SK-N-SH treated with all-trans-retinoic acid at 6 μM for 48 hours (cell line): ENCODE results near the gene C10orf143.

ENCODE experiments used
- ATAC-seq: fragments of 200-7000 bp; cut with Tn5 transposase; 3 replicates; pipeline ENCODE4 v1.9.1; 2020; ENCODE audit warnings: mild to moderate bottlenecking, moderate library complexity
- ARNTL ChIP-seq: fragments of 450-650 bp; formaldehyde crosslinking; IDR thresholded peaks from 2 replicates; pipeline ENCODE4 v1.5.0; 2020; ENCODE audit warnings: low read depth, mild to moderate bottlenecking, moderate library complexity, borderline replicate concordance
- BACH2 ChIP-seq: fragments of 250-450 bp; sonication (Bioruptor Pico); IDR thresholded peaks from 2 replicates; pipeline ENCODE4 v1.9.0; 2021; ENCODE audit warnings: mild to moderate bottlenecking, borderline replicate concordance
- CSDC2 ChIP-seq: fragments of 250-450 bp; sonication (Bioruptor Pico); IDR thresholded peaks from 2 replicates; pipeline ENCODE4 v1.5.0; 2020; ENCODE audit warnings: mild to moderate bottlenecking, moderate library complexity
- CSRNP3 ChIP-seq: fragments of 250-450 bp; sonication (Bioruptor Pico); IDR thresholded peaks from 2 replicates; pipeline ENCODE4 v1.5.1; 2021; ENCODE audit warnings: mild to moderate bottlenecking, moderate library complexity
- ESRRG ChIP-seq: fragments of 250-450 bp; sonication (Bioruptor Pico); IDR thresholded peaks from 2 replicates; pipeline ENCODE4 v1.6.1; 2021; ENCODE audit warnings: mild to moderate bottlenecking
- GLIS3 ChIP-seq: fragments of 250-450 bp; sonication (Bioruptor Pico); IDR thresholded peaks from 2 replicates; pipeline ENCODE4 v1.5.0; 2020; ENCODE audit warnings: mild to moderate bottlenecking, moderate library complexity
- ISL1 ChIP-seq: fragments of 250-450 bp; sonication (Bioruptor Pico); IDR thresholded peaks from 2 replicates; pipeline ENCODE4 v2.1.2; 2022; ENCODE audit warnings: mild to moderate bottlenecking, moderate library complexity
- OSR1 ChIP-seq: fragments of 250-450 bp; sonication (Bioruptor Pico); IDR thresholded peaks from 2 replicates; pipeline ENCODE4 v1.8.0; 2022; ENCODE audit warnings: moderate library complexity, mild to moderate bottlenecking, inconsistent platforms
- PATZ1 ChIP-seq: fragments of 250-450 bp; sonication (Bioruptor Pico); IDR thresholded peaks from 2 replicates; pipeline ENCODE4 v1.8.0; 2020; ENCODE audit warnings: mild to moderate bottlenecking, moderate library complexity, borderline replicate concordance
- PPARA ChIP-seq: fragments of 250-450 bp; sonication (Bioruptor Pico); IDR thresholded peaks from 2 replicates; pipeline ENCODE4 v1.5.0; 2020; ENCODE audit warnings: mild to moderate bottlenecking, borderline replicate concordance
- RARB ChIP-seq: fragments of 250-450 bp; sonication (Bioruptor Pico); IDR thresholded peaks from 2 replicates; pipeline ENCODE4 v1.8.0; 2021; ENCODE audit warnings: mild to moderate bottlenecking, moderate library complexity
- SNAI2 ChIP-seq: fragments of 250-450 bp; sonication (Bioruptor Pico); IDR thresholded peaks from 2 replicates; pipeline ENCODE4 v1.5.0; 2020; ENCODE audit warnings: mild to moderate bottlenecking, moderate library complexity
- TCF4 ChIP-seq: fragments of 250-450 bp; sonication (Bioruptor Pico); IDR thresholded peaks from 2 replicates; pipeline ENCODE4 v1.8.0; 2021; ENCODE audit warnings: mild to moderate bottlenecking, moderate library complexity, borderline replicate concordance
- TOX ChIP-seq: fragments of 250-450 bp; sonication (Bioruptor Pico); IDR thresholded peaks from 2 replicates; pipeline ENCODE4 v1.8.0; 2021; ENCODE audit warnings: mild to moderate bottlenecking, moderate library complexity, borderline replicate concordance
- ZC3H10 ChIP-seq: fragments of 250-450 bp; sonication (Bioruptor Pico); IDR thresholded peaks from 2 replicates; pipeline ENCODE4 v1.5.1; 2021; ENCODE audit warnings: mild to moderate bottlenecking, moderate library complexity
- ZFP3 ChIP-seq: fragments of 250-450 bp; sonication (Bioruptor Pico); IDR thresholded peaks from 2 replicates; pipeline ENCODE4 v1.5.0; 2020; ENCODE audit warnings: mild to moderate bottlenecking, moderate library complexity
- ZFP30 ChIP-seq: fragments of 450-650 bp; formaldehyde crosslinking; IDR thresholded peaks from 2 replicates; pipeline ENCODE4 v1.5.0; 2022; ENCODE audit warnings: mild to moderate bottlenecking, moderate library complexity
- ZNF565 ChIP-seq: fragments of 450-650 bp; formaldehyde crosslinking; conservative IDR thresholded peaks from 2 replicates; pipeline ENCODE4 v1.5.0; 2020; ENCODE audit warnings: low read depth, mild to moderate bottlenecking, moderate library complexity
- ZNF70 ChIP-seq: fragments of 450-650 bp; formaldehyde crosslinking; IDR thresholded peaks from 2 replicates; pipeline ENCODE4 v1.5.0; 2020; ENCODE audit warnings: mild to moderate bottlenecking, moderate library complexity
- ZNF8 ChIP-seq: fragments of 450-650 bp; formaldehyde crosslinking; IDR thresholded peaks from 2 replicates; pipeline ENCODE4 v1.5.0; 2020; ENCODE audit warnings: mild to moderate bottlenecking, moderate library complexity
- TF ChIP-seq, protein P1 (sequence below): fragments of 250-450 bp; sonication (Bioruptor Pico); IDR thresholded peaks from 2 replicates; pipeline ENCODE4 v1.5.0; 2020; ENCODE audit warnings: mild to moderate bottlenecking, moderate library complexity

The C10orf143 gene

DNA sequence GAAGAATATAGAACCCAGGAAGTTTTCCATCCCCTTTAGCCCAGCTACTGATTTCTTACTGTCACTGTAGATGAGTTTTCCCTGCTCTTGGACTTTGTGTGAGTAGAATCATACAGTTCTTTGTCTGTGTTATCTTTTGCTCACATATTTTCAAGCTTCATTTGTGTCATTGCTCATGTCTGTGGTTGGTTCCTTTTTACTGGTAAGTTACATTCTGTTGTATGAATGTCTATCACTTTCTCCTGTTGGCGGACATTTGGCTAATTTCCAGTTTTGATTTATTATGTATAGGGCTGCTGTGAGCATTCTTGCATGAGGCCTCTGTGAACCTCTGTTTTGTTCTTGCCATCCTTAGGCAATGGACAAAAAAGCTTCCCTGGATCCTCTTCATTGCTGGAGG lies 30.8 kb upstream of the C10orf143 start:
- no peak for ATAC-seq
- TF ChIP-seq ESRRG (CRISPR knock-in tag) (no peak), BACH2 (CRISPR knock-in tag) (no peak)

DNA sequence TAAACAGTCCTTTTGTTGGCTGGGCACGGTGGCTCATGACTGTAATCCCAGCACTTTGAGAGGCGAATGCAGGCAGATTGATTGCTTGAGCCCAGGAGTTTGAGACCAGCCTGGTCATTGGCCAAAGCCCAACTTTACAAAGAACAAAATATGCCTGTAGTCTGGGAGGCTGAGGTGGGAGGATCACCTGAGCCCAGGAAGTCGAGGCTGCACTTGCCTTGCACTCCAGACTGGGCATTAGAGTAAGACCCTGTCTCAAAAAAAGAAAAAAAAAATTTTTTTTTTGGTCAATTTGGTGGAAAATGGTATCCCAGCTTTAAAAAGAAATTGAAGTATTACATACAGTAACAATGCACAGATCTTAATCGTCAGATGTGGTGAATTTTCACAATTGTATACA lies 30.4 kb upstream of the C10orf143 start:
- no peak for ATAC-seq
- TF ChIP-seq TOX (CRISPR knock-in tag) (no peak), ZNF565 (no peak), ARNTL (CRISPR knock-in tag) (no peak), ESRRG (CRISPR knock-in tag) (no peak), PPARA (CRISPR knock-in tag) (no peak), ZNF8 (no peak), TCF4 (CRISPR knock-in tag) (no peak), ZFP3 (CRISPR knock-in tag) (no peak), BACH2 (CRISPR knock-in tag) (no peak), ZC3H10 (CRISPR knock-in tag) (no peak), RARB (CRISPR knock-in tag) (no peak), GLIS3 (no peak), ZNF70 (CRISPR knock-in tag) (no peak), CSDC2 (no peak)
- TF ChIP-seq, protein P1, sequence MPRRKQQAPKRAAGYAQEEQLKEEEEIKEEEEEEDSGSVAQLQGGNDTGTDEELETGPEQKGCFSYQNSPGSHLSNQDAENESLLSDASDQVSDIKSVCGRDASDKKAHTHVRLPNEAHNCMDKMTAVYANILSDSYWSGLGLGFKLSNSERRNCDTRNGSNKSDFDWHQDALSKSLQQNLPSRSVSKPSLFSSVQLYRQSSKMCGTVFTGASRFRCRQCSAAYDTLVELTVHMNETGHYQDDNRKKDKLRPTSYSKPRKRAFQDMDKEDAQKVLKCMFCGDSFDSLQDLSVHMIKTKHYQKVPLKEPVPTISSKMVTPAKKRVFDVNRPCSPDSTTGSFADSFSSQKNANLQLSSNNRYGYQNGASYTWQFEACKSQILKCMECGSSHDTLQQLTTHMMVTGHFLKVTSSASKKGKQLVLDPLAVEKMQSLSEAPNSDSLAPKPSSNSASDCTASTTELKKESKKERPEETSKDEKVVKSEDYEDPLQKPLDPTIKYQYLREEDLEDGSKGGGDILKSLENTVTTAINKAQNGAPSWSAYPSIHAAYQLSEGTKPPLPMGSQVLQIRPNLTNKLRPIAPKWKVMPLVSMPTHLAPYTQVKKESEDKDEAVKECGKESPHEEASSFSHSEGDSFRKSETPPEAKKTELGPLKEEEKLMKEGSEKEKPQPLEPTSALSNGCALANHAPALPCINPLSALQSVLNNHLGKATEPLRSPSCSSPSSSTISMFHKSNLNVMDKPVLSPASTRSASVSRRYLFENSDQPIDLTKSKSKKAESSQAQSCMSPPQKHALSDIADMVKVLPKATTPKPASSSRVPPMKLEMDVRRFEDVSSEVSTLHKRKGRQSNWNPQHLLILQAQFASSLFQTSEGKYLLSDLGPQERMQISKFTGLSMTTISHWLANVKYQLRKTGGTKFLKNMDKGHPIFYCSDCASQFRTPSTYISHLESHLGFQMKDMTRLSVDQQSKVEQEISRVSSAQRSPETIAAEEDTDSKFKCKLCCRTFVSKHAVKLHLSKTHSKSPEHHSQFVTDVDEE (CRISPR knock-in tag) = no peak

- no peak for TF ChIP-seq TCF4 (CRISPR knock-in tag)
- TF ChIP-seq ZC3H10 (CRISPR knock-in tag) = no peak
- TF ChIP-seq ZNF565 = no peak
- no peak for TF ChIP-seq ZNF70 (CRISPR knock-in tag)
- no peak for TF ChIP-seq PPARA (CRISPR knock-in tag)
- TF ChIP-seq ISL1 (CRISPR knock-in tag) = no peak
- no peak for TF ChIP-seq SNAI2 (CRISPR knock-in tag)
- TF ChIP-seq ESRRG (CRISPR knock-in tag) = no peak
- TF ChIP-seq BACH2 (CRISPR knock-in tag) = no peak
- TF ChIP-seq ZFP3 (CRISPR knock-in tag) = no peak
- no peak for TF ChIP-seq PATZ1
- ATAC-seq = no peak
Observed at GRCh38 chr10:130140425-130140824, 29.8 kb upstream of the C10orf143 start.

DNA sequence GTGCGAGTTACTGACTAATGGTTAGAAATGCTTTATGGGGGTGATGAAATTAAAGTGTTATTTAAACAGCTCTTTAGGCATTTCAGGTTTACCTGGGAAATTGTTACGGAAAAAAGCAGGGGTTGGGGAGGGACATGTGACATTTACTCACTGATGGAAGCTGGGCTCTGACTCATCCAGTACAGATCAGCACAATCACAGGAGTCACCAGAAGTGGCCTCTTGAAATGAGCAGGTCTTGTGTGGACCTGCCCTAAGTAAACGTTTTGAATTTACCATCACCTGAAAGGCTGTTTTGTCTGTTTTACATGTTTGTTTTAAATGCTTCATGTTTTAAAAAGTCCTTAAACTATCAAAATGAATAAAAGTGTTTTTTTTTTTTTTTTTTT lies 27.8 kb upstream of the C10orf143 start:
- no peak for TF ChIP-seq ZC3H10 (CRISPR knock-in tag)
- TF ChIP-seq ZNF565 = no peak
- TF ChIP-seq RARB (CRISPR knock-in tag) = no peak
- TF ChIP-seq ZFP30 (CRISPR knock-in tag) = no peak
- no peak for TF ChIP-seq ESRRG (CRISPR knock-in tag)
- no peak for TF ChIP-seq GLIS3
- TF ChIP-seq SNAI2 (CRISPR knock-in tag) = no peak
- no peak for TF ChIP-seq OSR1 (CRISPR knock-in tag)
- no peak for TF ChIP-seq PATZ1
- ATAC-seq = no peak

- TF ChIP-seq PPARA (CRISPR knock-in tag) = no peak
- no peak for TF ChIP-seq ESRRG (CRISPR knock-in tag)
- no peak for TF ChIP-seq GLIS3
- TF ChIP-seq ZNF565 = no peak
- no peak for TF ChIP-seq ZNF70 (CRISPR knock-in tag)
- no peak for TF ChIP-seq ZFP30 (CRISPR knock-in tag)
- TF ChIP-seq CSRNP3 (CRISPR knock-in tag) = no peak
- TF ChIP-seq PATZ1 = no peak
- TF ChIP-seq OSR1 (CRISPR knock-in tag) = no peak
- no peak for ATAC-seq
Observed at GRCh38 chr10:130137659-130138478, 27.2 kb upstream of the C10orf143 start.
